Stimulated activated CD4-positive, alpha-beta T cell treated with anti-CD3 and anti-CD28 coated beads, TNF-alpha, amount 100 ng/mL, for 24 hours (primary cell): Measurements from ENCODE around the gene ADAMTSL3.

Experiments
- DNase-seq, 3 experiments: peaks; one replicate each; pipeline ENCODE4 v3.0.0-alpha.2; 2020; ENCODE audit warnings: low read depth in 3 of 3

Gene ADAMTSL3

DNA sequence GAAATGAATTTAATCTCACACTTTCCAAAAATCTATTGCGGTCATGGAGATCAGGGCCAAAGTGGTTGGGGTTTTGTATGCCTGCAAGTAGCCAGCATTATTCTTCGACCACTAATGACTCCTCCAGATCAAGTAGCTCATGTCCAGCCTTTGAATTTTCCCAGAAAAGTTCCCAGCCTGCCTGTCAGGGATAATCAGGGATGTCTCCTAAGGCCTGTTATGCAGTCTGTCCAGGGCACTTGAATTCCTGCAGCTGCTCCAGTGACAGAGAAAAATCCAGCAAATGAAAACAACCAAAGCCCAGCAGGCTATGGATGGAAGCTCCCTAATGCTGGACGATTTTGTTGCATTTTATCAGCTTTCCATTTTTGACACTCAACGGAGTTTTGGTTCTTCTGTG, 215.4 kb downstream of the ADAMTSL3 start:
- DNase-seq, result no peak

GRCh38 chr15:83871808-83872559, 218.1 kb downstream of the ADAMTSL3 start:
- no peak for DNase-seq

DNA sequence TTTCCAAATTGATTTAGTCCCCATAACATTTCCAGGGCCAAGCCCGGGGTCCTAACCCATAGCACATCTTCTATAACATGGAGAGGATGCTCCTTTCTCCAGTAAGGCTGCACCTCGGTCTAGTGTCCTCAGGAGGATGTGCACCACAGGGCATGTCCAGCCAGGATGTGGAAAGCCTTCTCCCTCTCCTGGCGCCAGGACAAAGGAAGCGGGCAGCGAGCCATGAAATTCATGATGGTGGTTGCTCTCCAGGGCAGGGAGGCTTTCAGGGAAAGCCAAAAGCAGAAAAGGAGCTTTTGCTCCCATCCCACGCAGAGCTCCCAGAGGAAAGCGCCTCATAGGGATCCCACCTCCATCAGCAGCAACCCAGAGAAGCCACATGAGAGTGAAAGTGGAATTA, 220.0 kb downstream of the ADAMTSL3 start:
- no peak for DNase-seq

- no peak for DNase-seq
These were observed 226.6 kb downstream of the ADAMTSL3 start for GRCh38 chr15:83880529-83880928.

- DNase-seq, result no peak
These were observed 227.2 kb downstream of the ADAMTSL3 start for GRCh38 chr15:83881156-83881555.

DNA sequence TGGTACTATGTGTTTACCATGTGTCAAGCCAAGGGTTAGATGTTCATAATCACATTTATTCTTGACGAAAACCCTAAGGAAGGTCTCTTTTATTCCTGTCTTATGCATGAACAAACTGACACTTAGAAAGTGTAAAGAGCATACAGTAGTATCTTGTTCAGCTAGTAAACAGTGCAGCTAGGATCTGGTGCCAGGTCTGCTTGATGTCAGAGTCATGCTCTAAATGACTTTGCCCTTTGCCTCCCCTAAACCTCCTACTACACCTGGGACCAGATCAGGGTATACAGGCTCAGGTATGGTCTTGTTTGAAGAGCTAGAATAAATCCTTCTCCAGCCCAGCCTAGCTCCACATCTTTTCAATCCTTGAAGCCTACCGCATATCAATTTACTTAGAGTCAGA, 232.4 kb downstream of the ADAMTSL3 start:
- DNase-seq, result no peak

DNA sequence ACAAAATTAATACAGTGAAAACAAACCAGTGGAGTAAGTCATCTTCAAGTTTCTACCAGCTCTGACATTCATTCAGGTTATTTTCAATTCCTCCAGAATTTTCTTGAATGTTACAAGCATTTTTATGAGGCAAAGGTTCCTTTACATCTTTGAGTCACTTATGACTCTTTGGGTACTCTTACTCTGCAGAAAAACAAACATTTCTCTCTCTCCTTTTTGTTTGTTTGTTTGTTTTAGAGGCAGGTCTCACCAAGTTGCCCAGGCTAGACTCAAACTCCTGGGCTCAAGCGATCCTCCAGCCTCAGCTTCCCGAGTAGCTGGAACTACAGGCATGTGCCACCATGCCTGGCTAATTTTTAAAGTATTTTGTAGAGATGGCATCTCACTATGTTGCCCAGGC, 233.5 kb downstream of the ADAMTSL3 start:
- no peak for DNase-seq

DNA sequence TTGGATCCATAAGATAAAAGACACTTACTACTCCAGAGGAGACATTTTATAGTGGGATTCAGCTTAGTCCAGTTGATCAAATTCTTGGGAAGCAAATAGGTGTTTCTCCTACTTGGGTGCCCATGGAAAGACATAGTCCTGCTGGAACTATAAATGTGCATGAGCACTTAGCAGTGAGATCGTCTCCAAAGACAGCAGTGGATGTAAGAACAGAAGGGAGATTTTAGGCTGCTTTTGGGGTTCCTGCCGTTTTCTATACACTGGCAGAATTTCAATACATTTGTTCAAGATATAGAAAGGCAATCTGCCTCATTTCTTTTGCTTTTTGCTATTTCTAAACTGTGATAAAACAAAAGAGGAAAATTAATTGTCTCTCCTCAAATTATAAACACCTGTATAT, 234.0 kb downstream of the ADAMTSL3 start:
- DNase-seq, result no peak

- no peak for DNase-seq
These were observed 236.1 kb downstream of the ADAMTSL3 start for GRCh38 chr15:83889995-83890394.

DNA sequence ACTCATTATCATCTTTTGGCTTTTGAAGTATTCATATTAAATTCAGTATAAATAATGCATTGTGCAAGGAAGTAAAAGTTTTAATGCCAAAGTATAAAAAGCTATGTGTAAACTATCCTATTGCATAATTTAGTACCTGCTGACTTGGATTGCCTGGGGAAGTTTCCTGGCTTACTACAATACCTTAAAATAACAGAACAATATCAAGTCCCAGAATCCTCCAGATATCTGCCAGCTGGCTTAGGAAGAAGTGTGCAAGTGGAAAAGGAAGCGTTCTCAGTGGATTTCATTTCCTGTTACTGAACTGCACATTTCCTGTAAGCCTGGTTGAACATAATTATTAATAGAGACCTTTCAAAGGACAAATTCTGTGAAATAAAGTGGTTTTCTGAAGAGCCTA, 236.7 kb downstream of the ADAMTSL3 start:
- DNase-seq, result no peak

DNA sequence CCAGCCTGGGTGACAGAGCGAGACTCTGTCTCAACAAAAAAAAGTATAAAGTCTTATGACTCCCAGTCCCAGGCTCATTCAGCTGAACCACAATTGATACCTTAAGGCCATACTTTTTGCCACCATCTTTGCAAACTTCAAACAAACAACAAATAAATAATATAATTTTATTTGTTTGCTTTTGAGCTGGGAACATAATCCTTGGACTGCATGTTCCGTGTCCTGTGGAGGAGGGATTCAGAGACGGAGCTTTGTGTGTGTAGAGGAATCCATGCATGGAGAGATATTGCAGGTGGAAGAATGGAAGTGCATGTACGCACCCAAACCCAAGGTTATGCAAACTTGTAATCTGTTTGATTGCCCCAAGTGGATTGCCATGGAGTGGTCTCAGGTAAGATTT, 238.6 kb downstream of the ADAMTSL3 start:
- no peak for DNase-seq

- DNase-seq, result no peak
These were observed 239.4 kb downstream of the ADAMTSL3 start for GRCh38 chr15:83893308-83893707.

- DNase-seq, result no peak
These were observed 243.1 kb downstream of the ADAMTSL3 start for GRCh38 chr15:83897037-83897436.

GRCh38 chr15:83898361-83898760, 244.4 kb downstream of the ADAMTSL3 start:
- DNase-seq, result no peak

DNA sequence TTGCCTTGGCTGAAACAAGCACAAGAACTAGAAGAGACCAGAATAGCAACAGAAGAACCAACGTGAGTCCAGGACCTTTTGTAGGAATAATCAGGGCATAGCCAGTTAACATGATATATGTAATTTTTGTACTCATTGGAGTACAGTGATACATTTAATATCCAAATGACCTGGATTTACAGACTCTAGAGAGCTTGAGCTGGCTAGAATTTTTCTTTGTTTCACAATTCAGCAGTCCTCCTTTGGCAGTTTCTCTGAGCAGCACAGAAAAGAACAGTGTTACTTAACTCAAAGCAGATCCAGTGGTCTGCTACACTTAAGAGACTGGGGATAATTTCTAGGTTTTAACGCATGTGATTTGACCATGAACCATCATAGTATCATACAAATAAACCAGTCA, 245.7 kb downstream of the ADAMTSL3 start:
- no peak for DNase-seq

- no peak for DNase-seq
These were observed 250.5 kb downstream of the ADAMTSL3 start for GRCh38 chr15:83904107-83905040.

GRCh38 chr15:83905556-83906273, 251.8 kb downstream of the ADAMTSL3 start:
- no peak for DNase-seq

GRCh38 chr15:83911345-83911744, 257.4 kb downstream of the ADAMTSL3 start:
- DNase-seq, result no peak

- DNase-seq, result no peak
These were observed 258.4 kb downstream of the ADAMTSL3 start for GRCh38 chr15:83912343-83912742.

DNA sequence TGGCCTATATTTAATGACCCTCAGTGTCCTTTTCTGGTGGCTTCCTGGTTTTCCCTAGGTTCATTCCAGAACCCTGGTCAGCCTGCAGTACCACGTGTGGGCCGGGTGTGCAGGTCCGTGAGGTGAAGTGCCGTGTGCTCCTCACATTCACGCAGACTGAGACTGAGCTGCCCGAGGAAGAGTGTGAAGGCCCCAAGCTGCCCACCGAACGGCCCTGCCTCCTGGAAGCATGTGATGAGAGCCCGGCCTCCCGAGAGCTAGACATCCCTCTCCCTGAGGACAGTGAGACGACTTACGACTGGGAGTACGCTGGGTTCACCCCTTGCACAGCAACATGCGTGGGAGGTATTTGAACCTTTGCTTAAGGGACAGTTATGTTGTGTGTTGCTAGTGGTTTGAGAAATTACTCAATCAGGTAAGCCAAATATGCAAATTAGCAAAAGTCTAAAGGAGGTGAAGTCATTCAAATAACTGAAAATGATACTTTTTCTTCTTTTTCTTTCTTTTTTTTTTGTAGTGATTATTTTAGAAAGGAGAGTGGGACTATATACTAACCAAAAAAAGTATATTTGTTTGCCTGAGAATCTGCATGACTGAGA, 259.2 kb downstream of the ADAMTSL3 start:
- DNase-seq, result no peak

DNA sequence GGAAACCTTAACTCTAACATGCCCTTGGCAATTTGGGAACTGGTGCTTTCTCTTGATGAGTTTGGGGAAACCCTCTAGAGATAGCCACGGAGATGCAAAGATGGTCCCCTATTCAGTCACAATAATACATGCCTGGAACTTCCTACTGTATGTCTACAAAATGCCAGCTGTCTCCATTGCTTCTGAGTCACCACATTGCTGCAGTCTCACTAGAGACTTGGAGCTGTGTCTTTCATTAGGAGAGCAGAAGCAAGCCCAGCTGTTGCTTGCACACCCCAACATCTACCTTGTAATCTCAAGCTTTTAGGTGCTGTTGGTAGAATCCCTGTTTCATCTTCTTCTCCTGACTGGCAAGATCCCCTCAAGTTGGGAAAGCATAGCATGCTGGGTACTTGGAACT, 261.0 kb downstream of the ADAMTSL3 start:
- no peak for DNase-seq

GRCh38 chr15:83917432-83917831, 263.5 kb downstream of the ADAMTSL3 start:
- no peak for DNase-seq
